Lower leg skin (tissue), 4 donors: ENCODE results near the gene VWA8. TPM values are rescaled to one million over a fixed set of nuclear protein-coding genes. Genes with fewer than 3 reads are reported as not detected.
"Not testable (repeated sequence)": the region's sequence is repeated elsewhere in the genome, so short reads cannot be mapped to it uniquely, and the experiment has no call there.

Experiments used
- DNase-seq, 2 donors: peaks; one replicate each; pipeline ENCODE4 v3.0.0-alpha.2; 2019; ENCODE audit warnings: low spot score in 2 of 2
- H3K4me3 ChIP-seq: fragments of 200-600 bp; sonication (generic); 2 replicates; pipeline ENCODE4 v1.5.1; 2017; ENCODE audit warnings: mild to moderate bottlenecking, low read depth; ENCODE audit not compliant: poor library complexity, severe bottlenecking
- CTCF ChIP-seq, 3 donors: fragments of 450-650 bp; IDR thresholded peaks; one replicate each; pipeline ENCODE4 v1.5.1; 2016; ENCODE audit warnings: antibody characterized with exemption in 3 of 3, mild to moderate bottlenecking in 3 of 3, moderate library complexity in 2 of 3
- POLR2A ChIP-seq, 2 donors: fragments of 450-650 bp; IDR thresholded peaks; one replicate each; pipeline ENCODE4 v1.6.1; 2016 to 2017; ENCODE audit warnings: antibody characterized with exemption in 2 of 2, mild to moderate bottlenecking in 1 of 2, moderate library complexity in 1 of 2
- WGBS, 2 donors: methylation state at CpG; one replicate each; pipeline ENCODE4 v1.1.5; 2018; 5-methylcytosine and 5-hydroxymethylcytosine counted together
- intact Hi-C: fragments of 100-400 bp; cut with DNase I; formaldehyde crosslinking; loops from one replicate; pipeline ENCODE4 v1.15.0; 2023; ENCODE audit warnings: low total_unique reads
- total RNA-seq, 4 donors: library from RNA; depleted of rRNA; stranded (reverse); fragments of >200 nt; gene quantifications; one replicate each; pipeline ENCODE4 v1.1.0, GENCODE V29; 2016

Gene VWA8
- total RNA-seq, 4 donors from 2014 or later: 11.8 to 22.0 (median 15.1) TPM

- H3K4me3 ChIP-seq: no peak overlapping the region
- TF ChIP-seq CTCF (IDR thresholded peaks at IDR 0.05) (no peak), POLR2A (IDR thresholded peaks at IDR 0.05) (no peak)
- intact Hi-C loops: no loop called here
- WGBS, 2 donors: 61% methylated on average over 6 of the region's 6 CpGs
- DNase-seq: peak in 1 of 2 donors; percentile 39
Measured at GRCh38 chr13:41622432-41623429, 338.2 kb downstream of the VWA8 start.

- TF ChIP-seq CTCF (IDR thresholded peaks at IDR 0.05): no peak
- TF ChIP-seq POLR2A (IDR thresholded peaks at IDR 0.05): no peak
- WGBS, 2 donors: 77 to 83% methylated on average over 5 of the region's 5 CpGs
- intact Hi-C loops: no loop called here
- no peak overlapping the region for H3K4me3 ChIP-seq
- DNase-seq: no peak
Measured at GRCh38 chr13:41621716-41622431, 339.0 kb downstream of the VWA8 start.

GRCh38 chr13:41617633-41618032, 343.3 kb downstream of the VWA8 start:
- DNase-seq, intact Hi-C loops, H3K4me3 ChIP-seq: not testable (repeated sequence)
- 96 to 98% methylated on average over 5 of the region's 5 CpGs for WGBS, 2 donors

- TF ChIP-seq POLR2A (IDR thresholded peaks at IDR 0.05): no peak
- TF ChIP-seq CTCF (IDR thresholded peaks at IDR 0.05): no peak
- WGBS, 2 donors: 61 to 85% methylated on average over 3 of the region's 3 CpGs
Measured at GRCh38 chr13:41616151-41616550, 344.8 kb downstream of the VWA8 start.

GRCh38 chr13:41615528-41615855, 345.4 kb downstream of the VWA8 start:
- intact Hi-C loops: no loop called here
- no peak for DNase-seq
- TF ChIP-seq CTCF (IDR thresholded peaks at IDR 0.05) (no peak), POLR2A (IDR thresholded peaks at IDR 0.05) (no peak)
- H3K4me3 ChIP-seq: no peak overlapping the region

More at GRCh38 chr13:41616151-41616550, 344.8 kb downstream of the VWA8 start:
- no peak overlapping the region for H3K4me3 ChIP-seq
- intact Hi-C loops: no loop called here
- no peak for DNase-seq
